GM19463 (cell line): ENCODE measurements around the gene GRAP.
"Not testable (repeated sequence)": the region's sequence is repeated elsewhere in the genome, so short reads cannot be mapped to it uniquely, and the experiment has no call there.

Experiments used
- ATAC-seq: cut with Tn5 transposase; IDR thresholded peaks from one replicate; pipeline ENCODE4 v1.9.1; 2021; ENCODE audit warnings: mild to moderate bottlenecking, moderate library complexity; ENCODE audit not compliant: unreplicated experiment

The GRAP gene

GRCh38 chr17:19046782-19047375, at the start of gene GRAP:
GRAP (minus strand) TSS chr17:19046957; CDS start chr17:19046926, 31 bp downstream.
- ATAC-seq = peak; percentile 48

GRCh38 chr17:19093684-19094438, 47.1 kb upstream of the GRAP start:
- not testable (repeated sequence) for ATAC-seq

- ATAC-seq = not testable (repeated sequence)
These were observed 46.3 kb upstream of the GRAP start for GRCh38 chr17:19092737-19093683.

- ATAC-seq = peak; percentile 65
These were observed 43.5 kb upstream of the GRAP start for GRCh38 chr17:19090058-19090772.

GRCh38 chr17:19088804-19089685, 42.3 kb upstream of the GRAP start:
- not testable (repeated sequence) for ATAC-seq

GRCh38 chr17:19077386-19077785, 30.6 kb upstream of the GRAP start:
- not testable (repeated sequence) for ATAC-seq

GRCh38 chr17:19076398-19077192, 29.8 kb upstream of the GRAP start:
- ATAC-seq = not testable (repeated sequence)

- ATAC-seq = peak; percentile 93
These were observed 23.8 kb upstream of the GRAP start for GRCh38 chr17:19070318-19071168.

GRCh38 chr17:19064378-19064777, 17.6 kb upstream of the GRAP start:
- not testable (repeated sequence) for ATAC-seq

- ATAC-seq = not testable (repeated sequence)
These were observed 16.7 kb upstream of the GRAP start for GRCh38 chr17:19063326-19063956.

- ATAC-seq = peak; percentile 63
These were observed 16.1 kb upstream of the GRAP start for GRCh38 chr17:19062718-19063325.

GRCh38 chr17:19062009-19062717, 15.4 kb upstream of the GRAP start:
- peak; percentile 42 for ATAC-seq

GRCh38 chr17:19055447-19055846, 8.7 kb upstream of the GRAP start:
- ATAC-seq = peak; percentile 47

GRCh38 chr17:19048826-19049225, 2.1 kb upstream of the GRAP start:
- ATAC-seq = not testable (repeated sequence)

- ATAC-seq = not testable (repeated sequence)
These were observed 753 bp upstream of the GRAP start for GRCh38 chr17:19047510-19047909.

- not testable (repeated sequence) for ATAC-seq
These were observed 2.1 kb downstream of the GRAP start for GRCh38 chr17:19044643-19045042.
